Thoracic aorta (tissue), 2 donors: Measurements from ENCODE around the gene TMEM38B. TPM values are rescaled to one million over a fixed set of nuclear protein-coding genes. Genes with fewer than 3 reads are reported as not detected.

Experiments
- ATAC-seq: fragments of 150-250 bp; one replicate; pipeline ENCODE4 v1.8.0; 2017; ENCODE audit warnings: low read depth; ENCODE audit not compliant: insufficient number of reproducible peaks, low FRiP score
- DNase-seq: peaks from one replicate; pipeline ENCODE4 v3.0.0-alpha.2; 2020; ENCODE audit warnings: low spot score
- H3K27ac ChIP-seq, 2 donors: fragments of 200-600 bp; sonication (generic); 1 replicate in 1 of 2; 2 replicates in 1 of 2; pipeline ENCODE4 v1.5.1; 2016; ENCODE audit warnings: mild to moderate bottlenecking in 2 of 2, moderate library complexity in 2 of 2
- H3K27me3 ChIP-seq: fragments of 200-600 bp; sonication (generic); replicated peaks from 2 replicates; pipeline ENCODE4 v1.6.0; 2016; ENCODE audit warnings: mild to moderate bottlenecking; ENCODE audit not compliant: insufficient read depth
- H3K36me3 ChIP-seq: fragments of 200-600 bp; sonication (generic); one replicate; pipeline ENCODE4 v1.5.1; 2016
- H3K4me1 ChIP-seq, 2 donors: fragments of 200-600 bp; sonication (generic); 1 replicate in 1 of 2; 2 replicates in 1 of 2; pipeline versions ENCODE4 v1.5.1 to v1.6.0; 2016; ENCODE audit warnings: low read depth in 2 of 2, mild to moderate bottlenecking in 1 of 2; ENCODE audit not compliant: control insufficient read depth in 1 of 2
- H3K4me3 ChIP-seq: fragments of 200-600 bp; sonication (generic); 2 replicates; pipeline ENCODE4 v1.5.1; 2016; ENCODE audit warnings: mild to moderate bottlenecking
- H3K9me3 ChIP-seq: fragments of 200-600 bp; sonication (generic); 2 replicates; pipeline ENCODE4 v1.5.1; 2016
- CTCF ChIP-seq: fragments of 200-600 bp; sonication (generic); IDR thresholded peaks from one replicate; pipeline ENCODE4 v1.5.1; 2019; ENCODE audit warnings: antibody characterized with exemption
- total RNA-seq, 2 donors: library from RNA; depleted of rRNA; stranded (reverse); fragments of >200 nt; gene quantifications; one replicate each; pipeline versions ENCODE4 v1.1.0 to v1.2.3, GENCODE V29; 2016

TMEM38B gene
- total RNA-seq, result 1 to 10 TPM; 6.1 to 6.6 TPM

- Histone ChIP-seq H3K27me3 (no peaks in the 10 kb centered on the region), H3K4me1 (peaks cover 4 to 15% of the 10 kb centered on the region in 2 donors), H3K9me3 (no peaks in the 10 kb centered on the region), H3K4me3 (peak within 1 kb of the TSS; percentile 88), H3K36me3 (no peaks in the 10 kb centered on the region), H3K27ac (peak within 1 kb of the TSS in 1 of 2 donors; percentile 47)
- ATAC-seq (peak; percentile 82), DNase-seq (no peak)
- no peak for TF ChIP-seq CTCF
Observed at GRCh38 chr9:105694190-105694847, at the start of gene TMEM38B. Gene TMEM38B, plus strand, starts transcription at chr9:105694541. Its CDS starts 120 bp downstream, at chr9:105694661.

GRCh38 chr9:105646879-105647594 is 47.3 kb upstream of the TMEM38B start:
- Histone ChIP-seq H3K4me1 (no peaks in the 10 kb centered on the region), H3K4me3 (no peak overlapping the region), H3K27me3 (no peaks in the 10 kb centered on the region), H3K9me3 (peaks cover under 1% of the 10 kb centered on the region), H3K27ac (no peak overlapping the region), H3K36me3 (no peaks in the 10 kb centered on the region)
- ATAC-seq, result no peak
- no peak for TF ChIP-seq CTCF
- no peak for DNase-seq

- Histone ChIP-seq H3K36me3 (no peaks in the 10 kb centered on the region), H3K27ac (no peak overlapping the region), H3K27me3 (no peaks in the 10 kb centered on the region), H3K4me3 (no peak overlapping the region), H3K4me1 (no peaks in the 10 kb centered on the region), H3K9me3 (no peaks in the 10 kb centered on the region)
- DNase-seq (no peak), ATAC-seq (no peak)
- no peak for TF ChIP-seq CTCF
Observed at GRCh38 chr9:105647595-105648349, 46.6 kb upstream of the TMEM38B start.

GRCh38 chr9:105651806-105652205 is 42.5 kb upstream of the TMEM38B start:
- ATAC-seq (no peak), DNase-seq (no peak)
- no peaks in the 10 kb centered on the region for H3K36me3 ChIP-seq
- no peaks in the 10 kb centered on the region for H3K9me3 ChIP-seq
- no peak overlapping the region for H3K27ac ChIP-seq
- H3K4me1 ChIP-seq, result peaks cover 9 to 11% of the 10 kb centered on the region in 2 donors
- no peak for TF ChIP-seq CTCF
- H3K4me3 ChIP-seq, result no peak overlapping the region
- peaks cover 6% of the 10 kb centered on the region for H3K27me3 ChIP-seq
